SK-N-SH (cell line): ENCODE data around the gene MTCH1. TPM values are rescaled to one million over a fixed set of nuclear protein-coding genes. Genes with fewer than 3 reads are reported as not detected.

Experiments
- CTCF ChIA-PET: fragments of 300-600, 350-600 bp; formaldehyde crosslinking; extraction: SDS; loops from one replicate; lab custom pipeline; 2021; lab: Yijun Ruan, JAX
- POLR2A ChIA-PET: fragments of 350-600 bp; sonication (Branson Sonifier 250); formaldehyde crosslinking; extraction: SDS; loops from one replicate; lab custom pipeline; 2020; ENCODE audit warnings: antibody characterized with exemption, inconsistent platforms; lab: Yijun Ruan, JAX
- DNase-seq: peaks from one replicate; pipeline ENCODE4 v3.0.0; 2012
- H2AFZ ChIP-seq: fragments of 200-600 bp; sonication (generic); 2 replicates; pipeline ENCODE4 v1.8.1; 2016; ENCODE audit warnings: antibody characterized with exemption, mild to moderate bottlenecking, low read depth
- H3F3A ChIP-seq: fragments of 200-600 bp; sonication (generic); replicated peaks from 2 replicates; pipeline ENCODE3; 2016; ENCODE audit warnings: antibody characterized with exemption, mild to moderate bottlenecking; ENCODE audit not compliant: insufficient read depth
- H3K27ac ChIP-seq, 2 experiments: fragments of 200-500 bp in 1 of 2; fragments of 200-600 bp in 1 of 2; sonication (Bioruptor generic) in 1 of 2; sonication (generic), shearing (Covaris generic) in 1 of 2; 2 replicates each; pipeline versions ENCODE4 v1.5.1 to v1.6.1; 2014 to 2016; ENCODE audit warnings: low read depth in 2 of 2, inconsistent platforms in 1 of 2, low read length in 1 of 2, mild to moderate bottlenecking in 1 of 2, mixed read lengths in 1 of 2
- H3K27me3 ChIP-seq: fragments of 200-600 bp; sonication (generic), shearing (Covaris generic); 2 replicates; pipeline ENCODE4 v1.6.1; 2016; ENCODE audit warnings: mixed run types; ENCODE audit not compliant: insufficient read depth
- H3K36me3 ChIP-seq, 2 experiments: fragments of 200-500 bp in 1 of 2; fragments of 200-600 bp in 1 of 2; sonication (Bioruptor generic) in 1 of 2; sonication (generic) in 1 of 2; replicated peaks in 1 of 2; 2 replicates each; pipeline versions ENCODE3 to v1.5.1; 2014 to 2016; ENCODE audit warnings: low read length in 1 of 2, mild to moderate bottlenecking in 1 of 2; ENCODE audit not compliant: insufficient read depth in 2 of 2, control insufficient read depth in 1 of 2
- H3K4me1 ChIP-seq, 2 experiments: fragments of 200-500 bp in 1 of 2; fragments of 200-600 bp in 1 of 2; sonication (Bioruptor generic) in 1 of 2; sonication (generic), shearing (Covaris generic) in 1 of 2; 2 replicates each; pipeline versions ENCODE4 v1.5.1 to v1.6.1; 2014 to 2016; ENCODE audit warnings: low read depth in 1 of 2, low read length in 1 of 2, mixed run types in 1 of 2; ENCODE audit not compliant: insufficient read depth in 2 of 2, control insufficient read depth in 1 of 2
- H3K4me2 ChIP-seq: fragments of 200-600 bp; sonication (generic), shearing (Covaris generic); 2 replicates; pipeline ENCODE4 v1.6.1; 2017; ENCODE audit warnings: mixed run types
- H3K4me3 ChIP-seq, 2 experiments: fragments of 200-500 bp in 1 of 2; fragments of 200-600 bp in 1 of 2; sonication (Bioruptor generic) in 1 of 2; sonication (generic), shearing (Covaris generic) in 1 of 2; 2 replicates each; pipeline versions ENCODE4 v1.5.1 to v1.8.1; 2014 to 2016; ENCODE audit warnings: low read depth in 2 of 2, inconsistent platforms in 1 of 2, low read length in 1 of 2, mild to moderate bottlenecking in 1 of 2, mixed read lengths in 1 of 2, moderate library complexity in 1 of 2
- H3K79me2 ChIP-seq: fragments of 200-600 bp; sonication (generic); 2 replicates; pipeline ENCODE4 v1.8.1; 2017; ENCODE audit warnings: mild to moderate bottlenecking; ENCODE audit not compliant: insufficient read depth
- H3K9ac ChIP-seq: fragments of 200-600 bp; sonication (generic); 2 replicates; pipeline ENCODE4 v1.6.1; 2017; ENCODE audit warnings: mixed run types
- H3K9me2 ChIP-seq: fragments of 200-600 bp; sonication (generic); 2 replicates; pipeline ENCODE4 v1.6.1; 2017; ENCODE audit warnings: mixed run types
- H3K9me3 ChIP-seq: fragments of 200-600 bp; sonication (generic); 2 replicates; pipeline ENCODE4 v1.6.1; 2017; ENCODE audit warnings: mixed run types, mild to moderate bottlenecking, moderate library complexity
- H4K20me1 ChIP-seq: fragments of 200-600 bp; sonication (generic); 2 replicates; pipeline ENCODE4 v1.6.1; 2017; ENCODE audit warnings: mild to moderate bottlenecking, mixed run types; ENCODE audit not compliant: insufficient read depth
- CTCF ChIP-seq: fragments of 200-600 bp; sonication (generic); IDR thresholded peaks from 2 replicates; pipeline ENCODE4 v1.6.1; 2017; ENCODE audit warnings: antibody characterized with exemption, mild to moderate bottlenecking, moderate library complexity
- ELF1 ChIP-seq: IDR thresholded peaks from 2 replicates; pipeline ENCODE4 v1.4.0; 2012
- FOSL2 ChIP-seq: IDR thresholded peaks from 2 replicates; pipeline ENCODE4 v1.4.0; 2012; ENCODE audit warnings: low read depth, mild to moderate bottlenecking, moderate library complexity, borderline replicate concordance
- GABPA ChIP-seq: IDR thresholded peaks from 2 replicates; pipeline ENCODE4 v1.4.0; 2012; ENCODE audit warnings: low read depth, mild to moderate bottlenecking
- GATA2 ChIP-seq: sonication (generic); formaldehyde crosslinking; IDR thresholded peaks from 2 replicates; pipeline ENCODE4 v1.5.0; 2020; ENCODE audit warnings: mild to moderate bottlenecking, missing genetic modification reagents
- JUND ChIP-seq: IDR thresholded peaks from 2 replicates; pipeline ENCODE4 v1.4.0; 2012
- NFIC ChIP-seq: IDR thresholded peaks from 2 replicates; pipeline ENCODE4 v1.4.0; 2012; ENCODE audit warnings: borderline replicate concordance
- PBX3 ChIP-seq: IDR thresholded peaks from 2 replicates; pipeline ENCODE4; 2012
- RAD21 ChIP-seq: IDR thresholded peaks from 2 replicates; pipeline ENCODE4 v1.6.1; 2012; ENCODE audit warnings: mild to moderate bottlenecking, low read length
- RCOR1 ChIP-seq: fragments of 150-350 bp; IDR thresholded peaks from 2 replicates; pipeline ENCODE4 v1.6.1; 2017; ENCODE audit warnings: antibody characterized with exemption, low read length
- RFX5 ChIP-seq: IDR thresholded peaks from 2 replicates; pipeline ENCODE4 v1.6.1; 2012; ENCODE audit warnings: mild to moderate bottlenecking, improper control_type of control experiment, low read length
- RXRA ChIP-seq: IDR thresholded peaks from 2 replicates; pipeline ENCODE4 v1.4.0; 2012; ENCODE audit warnings: low read depth, mild to moderate bottlenecking, borderline replicate concordance
- SIN3A ChIP-seq: IDR thresholded peaks from 2 replicates; pipeline ENCODE4 v1.6.1; 2012; ENCODE audit warnings: low read depth, mild to moderate bottlenecking, low read length, moderate library complexity, borderline replicate concordance
- TAF1 ChIP-seq: IDR thresholded peaks from 2 replicates; pipeline ENCODE4 v1.6.1; 2012; ENCODE audit warnings: low read depth, mild to moderate bottlenecking, low read length, moderate library complexity, borderline replicate concordance
- YY1 ChIP-seq: IDR thresholded peaks from 2 replicates; pipeline ENCODE4 v1.4.0; 2012; ENCODE audit warnings: low read depth, mild to moderate bottlenecking
- WGBS: methylation state at CpG from one replicate; pipeline ENCODE4 v1.1.6; 2017; ENCODE audit warnings: low lambda C conversion rate; 5-methylcytosine and 5-hydroxymethylcytosine counted together
- polyA plus RNA-seq, 3 experiments: library from polyadenylated mRNA; depleted of rRNA; stranded (reverse); fragments of >200 nt; gene quantifications; 2 replicates each; pipeline ENCODE4 v1.2.3, GENCODE V29; 2012

Gene MTCH1
- polyA plus RNA-seq, 1 of the 3 experiments (the other 2 are of a cell fraction) = 151 TPM

GRCh38 chr6:36962874-36963273 is 23.1 kb downstream of the MTCH1 start (continued):
- TF ChIP-seq GATA2 = no peak
- no peak for TF ChIP-seq RXRA
- no peak for TF ChIP-seq NFIC
- TF ChIP-seq RAD21 = no peak
- no peak for TF ChIP-seq TAF1
- TF ChIP-seq FOSL2 = no peak
- no peak for TF ChIP-seq PBX3
- TF ChIP-seq YY1 = no peak

- Histone ChIP-seq H2AFZ (no peak overlapping the region), H3K27ac (no peak overlapping the region), H3K9me3 (no peaks in the 10 kb centered on the region), H3K9ac (no peak overlapping the region), H3K4me1 (peaks cover 3 to 14% of the 10 kb centered on the region in 2 experiments; a peak in 1 of 4 replicates), H3K27me3 (no peaks in the 10 kb centered on the region), H3K4me2 (no peak overlapping the region), H3K9me2 (no peaks in the 10 kb centered on the region), H3K4me3 (no peak overlapping the region), H3K36me3 (no peaks in the 10 kb centered on the region), H3F3A (peaks cover 13% of the 10 kb centered on the region), H3K79me2 (no peaks in the 10 kb centered on the region), H4K20me1 (no peaks in the 10 kb centered on the region)
- WGBS = 83% methylated on average over 26 of the region's 40 CpGs
- ChIA-PET CTCF (interaction anchor here (1.4 kb wide), 2 partner anchors 18 to 56 kb away, joined by 4 to 6 read pairs; no protein-coding TSS in a partner anchor), POLR2A (no interaction called here)
- TF ChIP-seq RCOR1 (no peak), GABPA (no peak), PBX3 (no peak), CTCF (no peak), SIN3A (no peak), RFX5 (no peak), ELF1 (no peak), TAF1 (no peak), JUND (no peak)
- DNase-seq = no peak
Observed at GRCh38 chr6:36961441-36962435, 24.3 kb downstream of the MTCH1 start.
